Right atrium auricular region (tissue), 2 donors: ENCODE results near the gene CBFA2T3. TPM values are rescaled to one million over a fixed set of nuclear protein-coding genes. Genes with fewer than 3 reads are reported as not detected.

Experiments used
- DNase-seq: peaks from one replicate; pipeline ENCODE4 v3.0.0-alpha.2; 2019; ENCODE audit warnings: low spot score
- H3K27ac ChIP-seq, 2 donors: fragments of 200-600 bp; sonication (generic); 1 replicate in 1 of 2; 2 replicates in 1 of 2; pipeline ENCODE4 v1.5.1; 2016 to 2019
- H3K27me3 ChIP-seq, 2 donors: fragments of 200-600 bp; sonication (generic); one replicate each; pipeline versions ENCODE4 v1.5.1 to v1.6.0; 2017 to 2019
- H3K36me3 ChIP-seq: fragments of 200-600 bp; sonication (generic); one replicate; pipeline ENCODE4 v1.5.1; 2016
- H3K4me1 ChIP-seq, 2 donors: fragments of 200-600 bp; sonication (generic); one replicate each; pipeline versions ENCODE4 v1.5.1 to v1.6.0; 2017 to 2019
- H3K4me3 ChIP-seq, 2 donors: fragments of 200-600 bp; sonication (generic); 1 replicate in 1 of 2; 2 replicates in 1 of 2; pipeline ENCODE4 v1.5.1; 2017 to 2019; ENCODE audit warnings: mild to moderate bottlenecking in 1 of 2, moderate library complexity in 1 of 2
- H3K9me3 ChIP-seq, 2 donors: fragments of 200-600 bp; sonication (generic); one replicate each; pipeline ENCODE4 v1.5.1; 2019
- total RNA-seq, 2 donors: library from RNA; depleted of rRNA; stranded (reverse); fragments of >200 nt; gene quantifications; one replicate each; pipeline ENCODE4 v1.1.0, GENCODE V29; 2016
- TF ChIP-seq, protein P1 (sequence below), 2 donors: fragments of 200-600 bp; sonication (generic); IDR thresholded peaks; one replicate each; pipeline ENCODE4 v1.5.1; 2019; ENCODE audit warnings: antibody characterized with exemption in 2 of 2

CBFA2T3 gene
- total RNA-seq, 2 donors from 2014 or later, result 1.1 to 2.6 TPM

- Histone ChIP-seq H3K27me3 (no peaks in the 10 kb centered on the region), H3K36me3 (peaks cover 5% of the 10 kb centered on the region), H3K4me3 (no peak overlapping the region), H3K9me3 (no peaks in the 10 kb centered on the region), H3K27ac (no peak overlapping the region), H3K4me1 (peaks cover 0 to 6% of the 10 kb centered on the region in 2 donors)
- TF ChIP-seq, protein P1, sequence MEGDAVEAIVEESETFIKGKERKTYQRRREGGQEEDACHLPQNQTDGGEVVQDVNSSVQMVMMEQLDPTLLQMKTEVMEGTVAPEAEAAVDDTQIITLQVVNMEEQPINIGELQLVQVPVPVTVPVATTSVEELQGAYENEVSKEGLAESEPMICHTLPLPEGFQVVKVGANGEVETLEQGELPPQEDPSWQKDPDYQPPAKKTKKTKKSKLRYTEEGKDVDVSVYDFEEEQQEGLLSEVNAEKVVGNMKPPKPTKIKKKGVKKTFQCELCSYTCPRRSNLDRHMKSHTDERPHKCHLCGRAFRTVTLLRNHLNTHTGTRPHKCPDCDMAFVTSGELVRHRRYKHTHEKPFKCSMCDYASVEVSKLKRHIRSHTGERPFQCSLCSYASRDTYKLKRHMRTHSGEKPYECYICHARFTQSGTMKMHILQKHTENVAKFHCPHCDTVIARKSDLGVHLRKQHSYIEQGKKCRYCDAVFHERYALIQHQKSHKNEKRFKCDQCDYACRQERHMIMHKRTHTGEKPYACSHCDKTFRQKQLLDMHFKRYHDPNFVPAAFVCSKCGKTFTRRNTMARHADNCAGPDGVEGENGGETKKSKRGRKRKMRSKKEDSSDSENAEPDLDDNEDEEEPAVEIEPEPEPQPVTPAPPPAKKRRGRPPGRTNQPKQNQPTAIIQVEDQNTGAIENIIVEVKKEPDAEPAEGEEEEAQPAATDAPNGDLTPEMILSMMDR (IDR thresholded peaks at IDR 0.05), result no peak
- DNase-seq, result no peak
Measured at GRCh38 chr16:88900662-88901052, 76.3 kb downstream of the CBFA2T3 start.

GRCh38 chr16:88899901-88900661 lies 76.9 kb downstream of the CBFA2T3 start:
- TF ChIP-seq, protein P1 (IDR thresholded peaks at IDR 0.05), result no peak
- Histone ChIP-seq H3K9me3 (no peaks in the 10 kb centered on the region), H3K36me3 (peaks cover 5% of the 10 kb centered on the region), H3K4me1 (peaks cover 0 to 2% of the 10 kb centered on the region in 2 donors), H3K4me3 (no peak overlapping the region), H3K27me3 (no peaks in the 10 kb centered on the region), H3K27ac (no peak overlapping the region)
- DNase-seq, result no peak

DNA sequence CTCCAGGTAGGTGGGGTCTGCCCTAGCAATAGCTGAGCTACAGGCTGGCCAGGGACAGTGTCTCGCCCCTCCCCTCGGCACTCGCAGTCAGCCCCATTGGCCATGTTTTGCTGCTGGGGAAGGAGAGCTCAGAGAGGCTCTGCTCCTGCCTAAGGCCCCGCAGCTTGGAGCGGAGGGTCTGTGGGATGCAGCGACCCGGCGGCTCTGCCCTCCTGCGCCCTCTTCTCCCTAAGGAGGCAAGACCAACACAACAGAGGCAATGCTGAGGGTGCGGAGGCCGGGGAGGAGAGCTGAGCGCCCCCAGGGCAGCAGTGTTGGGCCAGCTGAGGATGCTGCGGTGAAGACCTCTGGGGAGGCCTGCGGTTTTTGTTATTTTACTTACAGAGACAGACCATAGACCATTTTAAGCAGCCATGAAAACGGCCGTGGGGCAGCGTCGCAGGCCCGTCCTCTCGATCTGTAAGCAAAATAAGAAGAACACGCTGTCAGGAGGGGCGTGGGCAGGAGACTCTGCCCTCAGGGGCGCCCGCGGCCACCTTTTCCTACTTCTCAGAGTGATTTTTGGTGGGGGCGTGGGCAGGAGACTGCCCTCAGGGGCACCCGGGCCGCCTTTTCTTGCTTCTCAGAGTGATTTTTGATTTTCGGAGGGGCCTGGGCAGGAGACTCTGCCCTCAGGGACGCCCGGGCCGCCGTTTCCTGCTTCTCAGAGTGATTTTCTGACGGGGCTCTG lies 79.1 kb downstream of the CBFA2T3 start:
- H3K36me3 ChIP-seq, result peaks cover 5% of the 10 kb centered on the region
- no peak overlapping the region for H3K4me3 ChIP-seq
- no peak for DNase-seq
- no peaks in the 10 kb centered on the region for H3K9me3 ChIP-seq
- H3K27ac ChIP-seq, result no peak overlapping the region
- TF ChIP-seq, protein P1 (IDR thresholded peaks at IDR 0.05), result no peak
- H3K4me1 ChIP-seq, result no peaks in the 10 kb centered on the region
- H3K27me3 ChIP-seq, result no peaks in the 10 kb centered on the region

DNA sequence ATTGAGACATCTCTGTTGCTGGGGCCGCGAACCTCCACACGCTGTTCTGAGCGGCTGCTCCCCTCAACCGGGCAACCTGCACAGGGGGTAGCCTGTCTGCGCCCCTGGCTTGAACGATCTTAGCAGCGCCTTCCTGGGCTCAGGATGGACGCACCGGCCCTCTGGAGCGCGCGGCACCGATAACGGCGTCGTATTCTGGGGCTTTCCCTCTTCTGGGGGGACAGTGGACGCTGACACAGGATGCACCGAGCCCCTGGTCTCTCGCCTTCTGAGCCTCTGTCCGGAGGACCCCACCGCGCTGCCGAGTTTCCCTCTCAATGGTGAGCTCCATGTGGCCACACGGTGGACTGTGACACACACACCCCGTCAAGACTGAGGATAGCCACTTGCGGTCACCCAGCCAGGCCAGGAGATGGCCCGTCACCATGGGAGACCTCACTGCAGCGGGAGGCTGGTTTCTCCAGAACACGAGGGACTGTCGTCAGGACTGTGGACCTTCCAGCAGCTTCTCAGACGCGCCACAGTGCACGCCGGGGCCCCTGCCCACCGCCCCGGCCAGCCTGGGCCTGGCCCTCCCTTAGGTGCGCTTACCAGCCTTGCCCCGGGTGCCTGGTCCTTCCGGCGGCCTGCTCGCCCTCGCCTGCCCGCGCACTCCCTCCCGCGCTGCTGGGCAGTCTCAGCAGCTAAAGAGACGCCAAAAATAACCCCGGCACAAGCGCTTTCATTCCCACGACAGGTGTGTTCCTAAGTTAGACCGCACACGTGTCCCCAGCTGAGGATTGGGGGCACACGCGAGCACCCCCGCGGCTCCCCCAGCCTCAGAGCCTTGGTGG lies 80.6 kb downstream of the CBFA2T3 start:
- peaks cover 5% of the 10 kb centered on the region for H3K36me3 ChIP-seq
- H3K27ac ChIP-seq, result no peak overlapping the region
- no peaks in the 10 kb centered on the region for H3K27me3 ChIP-seq
- no peak for DNase-seq
- no peaks in the 10 kb centered on the region for H3K4me1 ChIP-seq
- no peak overlapping the region for H3K4me3 ChIP-seq
- TF ChIP-seq, protein P1 (IDR thresholded peaks at IDR 0.05), result no peak
- H3K9me3 ChIP-seq, result no peaks in the 10 kb centered on the region

- Histone ChIP-seq H3K27ac (no peak overlapping the region), H3K36me3 (peaks cover 5% of the 10 kb centered on the region), H3K4me1 (no peaks in the 10 kb centered on the region), H3K27me3 (no peaks in the 10 kb centered on the region), H3K4me3 (no peak overlapping the region), H3K9me3 (no peaks in the 10 kb centered on the region)
- TF ChIP-seq, protein P1 (IDR thresholded peaks at IDR 0.05), result no peak
- DNase-seq, result no peak
Measured at GRCh38 chr16:88895335-88895734, 81.7 kb downstream of the CBFA2T3 start.
